K562 (cell line): ENCODE data around the gene RAB4B. TPM values are rescaled to one million over a fixed set of nuclear protein-coding genes. Genes with fewer than 3 reads are reported as not detected.

Experiments
- ETV6 ChIP-seq, 3 experiments: fragments of 150-350 bp in 1 of 3; sonication (generic) in 1 of 3; formaldehyde crosslinking in 1 of 3; IDR thresholded peaks; 2 replicates each; pipeline versions ENCODE4 v1.6.1 to v1.8.0; 2014 to 2022; ENCODE audit warnings: borderline replicate concordance in 2 of 3, low read depth in 2 of 3, antibody characterized with exemption in 1 of 3, low read length in 1 of 3, mild to moderate bottlenecking in 1 of 3, missing genetic modification reagents in 1 of 3
- GABPA ChIP-seq: fragments of 200-800 bp; sonication (Bioruptor generic); conservative IDR thresholded peaks from 2 replicates; pipeline ENCODE4 v1.6.1; 2016; ENCODE audit warnings: low read depth, missing genetic modification characterization, missing compliant biosample characterization
- GABPB1 ChIP-seq: sonication (generic); formaldehyde crosslinking; IDR thresholded peaks from 2 replicates; pipeline ENCODE4 v1.8.0; 2022; ENCODE audit warnings: mild to moderate bottlenecking, missing genetic modification reagents
- PCBP1 ChIP-seq: fragments of 200-400 bp; formaldehyde crosslinking; IDR thresholded peaks from 2 replicates; pipeline ENCODE4 v1.6.1; 2018; ENCODE audit warnings: mild to moderate bottlenecking, low read depth, low read length; ENCODE audit not compliant: poor library complexity, severe bottlenecking
- PYGO2 ChIP-seq: fragments of 450-650 bp; IDR thresholded peaks from 2 replicates; pipeline ENCODE4 v1.6.1; 2016; ENCODE audit warnings: mild to moderate bottlenecking, missing genetic modification characterization, moderate library complexity, missing compliant biosample characterization
- SNRNP70 ChIP-seq: fragments of 200-400 bp; formaldehyde crosslinking; optimal IDR thresholded peaks from 2 replicates; pipeline ENCODE3; 2017; ENCODE audit warnings: low read depth, low read length
- polyA plus RNA-seq, 8 experiments: library from polyadenylated mRNA; depleted of rRNA in 4 of 8; stranded (reverse) in 5 of 8; unstranded in 3 of 8; fragments of >200 nt; fragmentation: Nextera tagmentation in 2 of 8; fragmentation: Illumina TruSeq in 1 of 8; extraction: Ambion mirVana in 2 of 8; extraction: Trizol in 1 of 8; gene quantifications; 2 replicates each; pipeline versions ENCODE4 v1.2.1 to v1.2.3, GENCODE V29; 2011 to 2014; ENCODE audit warnings: inconsistent platforms in 1 of 8, missing spikeins in 1 of 8
- total RNA-seq, 7 experiments: library from RNA; depleted of rRNA in 6 of 7; stranded (reverse); fragments of >200 nt in 6 of 7; fragmentation: Illumina TruSeq in 2 of 7; extraction: Trizol in 2 of 7; gene quantifications; 2 replicates each; pipeline versions ENCODE4 v1.2.1 to v1.2.3, GENCODE V29; 2011 to 2021; ENCODE audit warnings: low replicate concordance in 1 of 7
- TF ChIP-seq, protein P1 (sequence below): conservative IDR thresholded peaks from 2 replicates; pipeline ENCODE4 v1.6.1; 2011; ENCODE audit warnings: low read depth, mild to moderate bottlenecking, low read length; ENCODE audit not compliant: control insufficient read depth
- TF ChIP-seq, protein P2 (sequence below): fragments of 250-450 bp; sonication (Bioruptor Pico); IDR thresholded peaks from 2 replicates; pipeline ENCODE4 v1.4.0; 2020; ENCODE audit warnings: mild to moderate bottlenecking, moderate library complexity
- TF ChIP-seq, protein P3 (sequence below), 2 experiments: fragments of 150-350 bp in 1 of 2; IDR thresholded peaks; 2 replicates each; pipeline ENCODE4 v1.6.1; 2012 to 2016; ENCODE audit warnings: low read depth in 2 of 2, low read length in 2 of 2, mild to moderate bottlenecking in 1 of 2, moderate library complexity in 1 of 2
- TF ChIP-seq, protein P4 (sequence below), 2 experiments: fragments of 450-650 bp; IDR thresholded peaks; 2 replicates each; pipeline ENCODE4 v1.6.1; 2018; ENCODE audit warnings: mild to moderate bottlenecking in 2 of 2, low read depth in 1 of 2; ENCODE audit not compliant: partially characterized antibody in 2 of 2

The RAB4B gene
- total and polyA plus RNA-seq, 9 of the 15 experiments (the other 6 are each of a cell fraction or from before 2014, with no cell fraction given): 0.28 to 20.4 (median 9.0) TPM

GRCh38 chr19:40798683-40799557 is 20.9 kb downstream of the RAB4B start, which contains the start of gene EGLN2 (continued):
- TF ChIP-seq PYGO2 (tag) (no peak), PCBP1 (peak; percentile 49), GABPB1 (CRISPR knock-in tag) (no peak), GABPA (tag) (peak; percentile 34; the same call in 1 of the 2 replicates), SNRNP70 (no peak), ETV6 (IDR thresholded peaks at IDR 0.05; ENCODE audit: borderline replicate concordance in 1 of 2, low read depth in 2 of 2, low read length in 1 of 2) (no peak), ETV6 (CRISPR knock-in tag; IDR thresholded peaks at IDR 0.05; ENCODE audit: borderline replicate concordance) (no peak)
- TF ChIP-seq, protein P1, sequence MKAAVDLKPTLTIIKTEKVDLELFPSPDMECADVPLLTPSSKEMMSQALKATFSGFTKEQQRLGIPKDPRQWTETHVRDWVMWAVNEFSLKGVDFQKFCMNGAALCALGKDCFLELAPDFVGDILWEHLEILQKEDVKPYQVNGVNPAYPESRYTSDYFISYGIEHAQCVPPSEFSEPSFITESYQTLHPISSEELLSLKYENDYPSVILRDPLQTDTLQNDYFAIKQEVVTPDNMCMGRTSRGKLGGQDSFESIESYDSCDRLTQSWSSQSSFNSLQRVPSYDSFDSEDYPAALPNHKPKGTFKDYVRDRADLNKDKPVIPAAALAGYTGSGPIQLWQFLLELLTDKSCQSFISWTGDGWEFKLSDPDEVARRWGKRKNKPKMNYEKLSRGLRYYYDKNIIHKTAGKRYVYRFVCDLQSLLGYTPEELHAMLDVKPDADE: 0 out of 2 replicates have a peak, but pooled peaks have one; percentile 19
- TF ChIP-seq, protein P2, sequence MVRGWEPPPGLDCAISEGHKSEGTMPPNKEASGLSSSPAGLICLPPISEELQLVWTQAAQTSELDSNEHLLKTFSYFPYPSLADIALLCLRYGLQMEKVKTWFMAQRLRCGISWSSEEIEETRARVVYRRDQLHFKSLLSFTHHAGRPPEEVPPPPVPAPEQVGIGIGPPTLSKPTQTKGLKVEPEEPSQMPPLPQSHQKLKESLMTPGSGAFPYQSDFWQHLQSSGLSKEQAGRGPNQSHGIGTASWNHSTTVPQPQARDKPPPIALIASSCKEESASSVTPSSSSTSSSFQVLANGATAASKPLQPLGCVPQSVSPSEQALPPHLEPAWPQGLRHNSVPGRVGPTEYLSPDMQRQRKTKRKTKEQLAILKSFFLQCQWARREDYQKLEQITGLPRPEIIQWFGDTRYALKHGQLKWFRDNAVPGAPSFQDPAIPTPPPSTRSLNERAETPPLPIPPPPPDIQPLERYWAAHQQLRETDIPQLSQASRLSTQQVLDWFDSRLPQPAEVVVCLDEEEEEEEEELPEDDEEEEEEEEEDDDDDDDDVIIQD (CRISPR knock-in tag): no peak
- TF ChIP-seq, protein P3, sequence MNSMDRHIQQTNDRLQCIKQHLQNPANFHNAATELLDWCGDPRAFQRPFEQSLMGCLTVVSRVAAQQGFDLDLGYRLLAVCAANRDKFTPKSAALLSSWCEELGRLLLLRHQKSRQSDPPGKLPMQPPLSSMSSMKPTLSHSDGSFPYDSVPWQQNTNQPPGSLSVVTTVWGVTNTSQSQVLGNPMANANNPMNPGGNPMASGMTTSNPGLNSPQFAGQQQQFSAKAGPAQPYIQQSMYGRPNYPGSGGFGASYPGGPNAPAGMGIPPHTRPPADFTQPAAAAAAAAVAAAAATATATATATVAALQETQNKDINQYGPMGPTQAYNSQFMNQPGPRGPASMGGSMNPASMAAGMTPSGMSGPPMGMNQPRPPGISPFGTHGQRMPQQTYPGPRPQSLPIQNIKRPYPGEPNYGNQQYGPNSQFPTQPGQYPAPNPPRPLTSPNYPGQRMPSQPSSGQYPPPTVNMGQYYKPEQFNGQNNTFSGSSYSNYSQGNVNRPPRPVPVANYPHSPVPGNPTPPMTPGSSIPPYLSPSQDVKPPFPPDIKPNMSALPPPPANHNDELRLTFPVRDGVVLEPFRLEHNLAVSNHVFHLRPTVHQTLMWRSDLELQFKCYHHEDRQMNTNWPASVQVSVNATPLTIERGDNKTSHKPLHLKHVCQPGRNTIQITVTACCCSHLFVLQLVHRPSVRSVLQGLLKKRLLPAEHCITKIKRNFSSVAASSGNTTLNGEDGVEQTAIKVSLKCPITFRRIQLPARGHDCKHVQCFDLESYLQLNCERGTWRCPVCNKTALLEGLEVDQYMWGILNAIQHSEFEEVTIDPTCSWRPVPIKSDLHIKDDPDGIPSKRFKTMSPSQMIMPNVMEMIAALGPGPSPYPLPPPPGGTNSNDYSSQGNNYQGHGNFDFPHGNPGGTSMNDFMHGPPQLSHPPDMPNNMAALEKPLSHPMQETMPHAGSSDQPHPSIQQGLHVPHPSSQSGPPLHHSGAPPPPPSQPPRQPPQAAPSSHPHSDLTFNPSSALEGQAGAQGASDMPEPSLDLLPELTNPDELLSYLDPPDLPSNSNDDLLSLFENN (IDR thresholded peaks at IDR 0.05; ENCODE audit: low read depth in 2 of 2, low read length in 2 of 2): 0 out of 4 replicates have a peak, but pooled peaks of 1 of the 2 experiments have one; percentile 42
- TF ChIP-seq, protein P4, sequence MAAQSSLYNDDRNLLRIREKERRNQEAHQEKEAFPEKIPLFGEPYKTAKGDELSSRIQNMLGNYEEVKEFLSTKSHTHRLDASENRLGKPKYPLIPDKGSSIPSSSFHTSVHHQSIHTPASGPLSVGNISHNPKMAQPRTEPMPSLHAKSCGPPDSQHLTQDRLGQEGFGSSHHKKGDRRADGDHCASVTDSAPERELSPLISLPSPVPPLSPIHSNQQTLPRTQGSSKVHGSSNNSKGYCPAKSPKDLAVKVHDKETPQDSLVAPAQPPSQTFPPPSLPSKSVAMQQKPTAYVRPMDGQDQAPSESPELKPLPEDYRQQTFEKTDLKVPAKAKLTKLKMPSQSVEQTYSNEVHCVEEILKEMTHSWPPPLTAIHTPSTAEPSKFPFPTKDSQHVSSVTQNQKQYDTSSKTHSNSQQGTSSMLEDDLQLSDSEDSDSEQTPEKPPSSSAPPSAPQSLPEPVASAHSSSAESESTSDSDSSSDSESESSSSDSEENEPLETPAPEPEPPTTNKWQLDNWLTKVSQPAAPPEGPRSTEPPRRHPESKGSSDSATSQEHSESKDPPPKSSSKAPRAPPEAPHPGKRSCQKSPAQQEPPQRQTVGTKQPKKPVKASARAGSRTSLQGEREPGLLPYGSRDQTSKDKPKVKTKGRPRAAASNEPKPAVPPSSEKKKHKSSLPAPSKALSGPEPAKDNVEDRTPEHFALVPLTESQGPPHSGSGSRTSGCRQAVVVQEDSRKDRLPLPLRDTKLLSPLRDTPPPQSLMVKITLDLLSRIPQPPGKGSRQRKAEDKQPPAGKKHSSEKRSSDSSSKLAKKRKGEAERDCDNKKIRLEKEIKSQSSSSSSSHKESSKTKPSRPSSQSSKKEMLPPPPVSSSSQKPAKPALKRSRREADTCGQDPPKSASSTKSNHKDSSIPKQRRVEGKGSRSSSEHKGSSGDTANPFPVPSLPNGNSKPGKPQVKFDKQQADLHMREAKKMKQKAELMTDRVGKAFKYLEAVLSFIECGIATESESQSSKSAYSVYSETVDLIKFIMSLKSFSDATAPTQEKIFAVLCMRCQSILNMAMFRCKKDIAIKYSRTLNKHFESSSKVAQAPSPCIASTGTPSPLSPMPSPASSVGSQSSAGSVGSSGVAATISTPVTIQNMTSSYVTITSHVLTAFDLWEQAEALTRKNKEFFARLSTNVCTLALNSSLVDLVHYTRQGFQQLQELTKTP (IDR thresholded peaks at IDR 0.05; ENCODE audit: low read depth in 1 of 2, partially characterized antibody in 2 of 2): peak in 1 of 2 experiments; percentile 10
